ENCODE measurements around the gene ADSS1.

Gene ADSS1

DNA sequence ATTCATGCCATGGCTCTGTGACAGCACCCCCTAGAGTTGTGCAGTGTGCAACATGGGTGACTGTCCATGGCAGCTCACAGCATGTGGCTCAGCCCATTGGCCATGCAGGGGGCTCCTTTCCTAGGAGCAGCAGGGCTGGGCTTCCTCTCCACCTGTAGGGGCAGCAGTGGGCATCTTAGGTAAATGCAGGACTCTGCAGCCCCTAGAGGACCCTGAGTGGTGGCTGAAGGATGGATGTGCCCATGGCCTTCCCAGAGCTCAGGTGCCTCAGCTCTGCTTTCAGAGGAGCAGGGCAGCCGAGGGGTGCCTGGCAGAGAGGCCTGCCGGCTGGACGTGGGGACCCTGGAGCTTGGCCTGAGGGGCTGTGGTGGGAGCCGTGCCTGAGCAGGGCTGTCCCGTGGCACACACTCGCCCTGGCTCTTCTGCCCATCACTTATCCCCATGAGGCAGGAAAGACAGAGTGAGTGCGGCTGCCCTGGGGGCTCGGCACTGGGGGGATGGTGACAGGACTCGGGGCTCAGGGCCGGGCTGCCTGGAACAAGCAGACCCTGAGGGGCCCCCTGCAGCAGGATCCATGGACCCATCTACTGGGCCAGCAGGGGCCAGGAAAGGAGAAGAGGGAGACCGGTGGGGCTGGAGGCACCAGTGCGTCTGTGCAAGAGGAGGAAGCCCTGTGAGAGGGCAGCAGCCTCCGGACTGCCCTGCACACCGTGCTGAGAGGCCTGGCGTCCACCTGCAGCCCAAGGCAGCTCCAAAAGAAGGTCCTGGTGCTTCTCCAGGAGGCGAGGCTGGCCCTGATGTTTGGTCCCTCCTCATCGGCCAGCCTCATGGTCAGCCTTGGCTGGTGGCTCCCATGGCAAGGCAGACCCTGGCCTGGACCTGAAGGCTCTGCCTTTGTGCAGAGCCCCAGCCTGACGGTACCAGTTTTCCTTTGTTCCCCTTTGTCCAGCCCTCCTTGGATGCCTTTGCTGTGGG lies 7.6 kb downstream of the ADSS1 start:
- in situ Hi-C loops (cut with MboI; ENCODE audit: low sequenced_read_pairs), result no loop called here

DNA sequence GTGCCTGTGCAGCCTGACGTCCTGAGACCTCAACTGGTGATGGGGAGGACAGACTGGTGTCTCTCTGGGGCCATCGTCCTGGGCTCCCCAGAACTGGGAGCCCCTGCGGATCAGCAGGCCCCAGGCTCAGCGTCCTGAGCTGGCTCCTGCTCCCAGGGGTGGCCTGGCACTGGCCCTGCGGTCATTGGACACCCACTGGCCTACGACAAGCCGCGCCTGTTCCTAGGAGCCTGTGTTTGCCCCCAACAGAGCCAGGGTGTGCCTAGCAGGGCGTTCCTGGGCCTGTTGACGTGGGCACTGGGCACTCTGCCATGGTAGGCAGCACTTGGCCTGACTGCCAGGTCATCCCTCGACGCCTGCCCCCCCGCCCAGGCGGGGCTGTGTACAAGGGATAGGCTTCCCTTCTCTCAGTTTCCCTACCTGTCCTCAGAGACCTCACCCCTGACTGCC lies 8.4 kb downstream of the ADSS1 start:
- in situ Hi-C loops (cut with MboI; ENCODE audit: low sequenced_read_pairs), result no loop called here

DNA sequence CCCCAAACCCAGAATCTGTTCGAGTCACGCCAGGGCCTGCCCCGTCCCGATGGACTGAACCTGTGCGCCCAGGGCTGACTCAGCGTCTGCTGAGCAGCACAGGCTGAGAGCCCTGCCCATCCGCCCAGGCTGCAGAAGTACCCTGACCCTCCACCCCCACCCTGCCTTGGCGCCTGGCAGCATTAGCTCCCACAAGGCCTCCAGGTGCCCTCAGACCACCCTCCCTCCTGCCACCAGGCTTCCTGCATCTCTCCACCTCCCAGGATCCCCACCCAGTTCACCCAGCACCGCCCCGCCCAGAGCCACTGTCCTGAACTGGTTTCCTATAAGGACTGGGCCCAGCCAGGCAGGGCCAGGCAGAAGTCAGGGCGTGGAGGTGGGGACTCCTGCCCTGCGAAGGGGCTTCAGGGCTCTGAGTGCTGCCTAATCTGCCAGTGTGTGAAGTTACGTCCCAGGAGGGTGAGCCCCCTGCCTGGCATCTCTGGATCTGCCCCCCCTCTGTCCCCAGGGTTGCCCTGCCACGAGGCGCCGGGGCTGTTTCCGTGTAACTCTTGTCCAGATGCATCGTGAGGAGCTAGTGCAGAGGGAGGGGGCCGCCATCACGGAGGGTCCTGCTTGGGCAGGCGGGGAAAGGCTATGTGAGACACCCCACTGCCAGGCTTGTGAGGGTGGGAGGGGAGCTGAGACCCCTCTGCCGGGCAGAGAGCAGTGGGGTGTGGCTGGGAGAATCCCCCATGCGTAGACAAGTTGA lies 9.1 kb downstream of the ADSS1 start:
- in situ Hi-C loops (cut with MboI; ENCODE audit: low sequenced_read_pairs), result no loop called here

DNA sequence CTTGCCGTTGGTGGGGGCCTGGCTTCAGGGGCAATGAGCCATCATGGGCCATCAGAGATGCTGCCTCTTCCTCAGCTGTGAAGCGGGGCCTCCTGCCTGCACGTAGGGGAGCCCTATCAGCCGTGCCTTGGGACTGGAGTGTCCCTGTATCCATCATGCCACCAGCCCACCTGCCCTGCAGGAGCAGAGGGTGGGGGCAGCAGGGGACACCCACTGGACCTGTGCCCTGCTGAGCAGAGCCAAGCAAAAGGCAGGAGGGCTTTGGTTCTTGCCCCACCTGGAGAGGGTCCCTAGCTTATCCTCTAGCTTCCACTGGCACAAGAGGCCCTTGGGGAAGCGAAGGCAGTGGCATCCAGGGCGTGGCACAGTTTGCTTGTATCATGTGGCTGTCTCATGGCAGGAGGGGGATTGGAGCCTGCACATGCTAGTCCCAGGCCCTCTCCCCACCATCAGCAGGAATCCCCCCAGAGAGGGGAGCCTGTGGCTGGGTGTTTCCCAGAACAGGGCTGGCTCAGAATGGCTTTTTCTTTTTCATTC lies 10.1 kb downstream of the ADSS1 start:
- in situ Hi-C loops (cut with MboI; ENCODE audit: low sequenced_read_pairs), result no loop called here

DNA sequence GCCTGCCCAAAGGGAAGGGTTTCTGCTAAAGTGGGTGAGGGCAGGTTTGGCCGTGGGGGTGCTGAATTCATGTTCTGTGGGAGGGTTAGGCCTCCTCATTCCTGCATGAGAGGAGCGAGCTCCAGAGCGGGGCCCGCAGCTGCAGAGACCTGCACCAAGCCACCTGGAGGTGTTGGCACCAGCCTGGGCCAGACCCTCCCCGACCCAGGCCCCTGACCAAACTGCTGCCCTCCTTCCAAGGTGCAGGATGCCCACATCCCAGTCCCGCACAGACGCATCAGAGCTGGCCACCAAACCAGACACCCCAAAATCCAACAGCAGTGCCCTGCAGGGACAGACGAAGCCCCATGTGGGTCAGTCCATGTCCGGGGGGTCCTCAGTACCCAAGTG lies 10.6 kb downstream of the ADSS1 start:
- in situ Hi-C loops (cut with MboI; ENCODE audit: low sequenced_read_pairs), result no loop called here

DNA sequence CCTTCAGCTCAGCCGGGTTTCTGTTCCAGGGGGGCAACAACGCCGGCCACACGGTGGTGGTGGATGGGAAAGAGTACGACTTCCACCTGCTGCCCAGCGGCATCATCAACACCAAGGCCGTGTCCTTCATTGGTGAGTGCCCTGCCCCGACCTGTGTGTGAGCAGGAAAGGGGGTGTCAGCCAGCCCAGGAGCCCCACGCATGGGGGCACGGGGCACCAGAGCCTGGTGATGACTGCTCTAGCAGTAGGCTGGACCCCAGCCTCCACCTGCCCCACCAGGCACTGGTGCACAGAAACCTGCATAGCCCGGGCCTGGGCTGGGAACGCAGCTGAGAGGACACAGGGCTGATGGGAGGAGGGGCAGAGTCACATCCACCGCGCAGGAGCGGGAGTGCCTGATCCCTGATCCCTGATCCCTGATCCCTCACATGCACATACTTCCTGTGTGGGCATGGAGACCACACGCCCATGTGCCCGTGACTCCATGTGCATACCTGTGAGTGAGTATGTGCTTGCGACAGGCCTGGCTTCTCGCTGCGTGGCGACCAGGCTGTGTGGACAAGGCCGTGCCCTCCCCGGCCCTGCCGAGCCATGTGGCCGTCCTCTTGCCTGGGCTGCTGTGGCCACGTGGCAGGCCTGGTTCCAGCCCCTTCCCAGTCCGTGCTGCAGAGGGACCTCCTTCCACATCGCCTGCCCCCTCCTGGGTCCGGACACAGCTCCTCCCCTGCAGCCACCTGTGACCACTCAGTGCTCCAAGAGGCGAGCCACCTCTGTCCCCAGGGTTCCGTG lies 11.2 kb downstream of the ADSS1 start:
- in situ Hi-C loops (cut with MboI; ENCODE audit: low sequenced_read_pairs), result no loop called here

DNA sequence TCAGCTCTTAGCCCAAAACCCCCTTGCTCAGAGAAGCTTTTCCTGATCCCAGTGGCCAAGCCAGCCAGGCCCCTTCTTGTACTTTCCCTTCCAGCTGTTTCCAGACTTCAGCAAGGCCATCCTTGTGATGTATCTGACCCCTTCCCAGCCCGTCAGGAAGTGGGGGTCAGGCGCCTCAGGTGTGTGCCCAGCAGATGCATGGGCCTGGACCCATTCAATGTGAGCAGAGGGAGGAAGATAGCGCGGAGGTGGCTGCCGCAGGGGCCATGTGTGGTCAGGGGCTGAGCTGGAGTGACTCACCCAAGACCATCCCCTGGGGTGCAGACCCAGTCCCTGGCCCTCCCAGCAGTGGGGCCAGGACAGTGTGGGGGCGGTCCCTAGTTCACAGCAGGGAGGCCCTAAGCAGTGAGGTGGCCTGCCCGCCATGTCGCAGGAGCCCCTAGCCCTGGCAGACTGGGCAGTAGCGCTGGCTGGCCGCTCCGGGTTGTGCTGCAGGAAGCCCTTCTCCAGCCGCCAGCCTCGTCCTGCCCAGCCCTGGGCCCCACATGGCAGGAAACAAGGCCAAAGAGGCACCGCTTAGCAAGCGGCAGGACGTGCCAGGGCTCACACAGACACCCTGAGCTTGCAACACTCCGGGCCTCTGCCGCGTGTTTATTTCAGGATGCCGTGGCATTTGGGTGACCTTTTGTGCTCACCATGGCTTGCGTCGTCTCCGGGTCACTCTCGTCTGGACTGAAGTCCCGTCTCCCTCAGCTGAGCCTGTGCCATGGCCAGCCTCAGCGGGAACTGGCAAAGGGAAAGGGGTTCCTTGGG lies 12.0 kb downstream of the ADSS1 start:
- in situ Hi-C loops (cut with MboI; ENCODE audit: low sequenced_read_pairs), result no loop called here

DNA sequence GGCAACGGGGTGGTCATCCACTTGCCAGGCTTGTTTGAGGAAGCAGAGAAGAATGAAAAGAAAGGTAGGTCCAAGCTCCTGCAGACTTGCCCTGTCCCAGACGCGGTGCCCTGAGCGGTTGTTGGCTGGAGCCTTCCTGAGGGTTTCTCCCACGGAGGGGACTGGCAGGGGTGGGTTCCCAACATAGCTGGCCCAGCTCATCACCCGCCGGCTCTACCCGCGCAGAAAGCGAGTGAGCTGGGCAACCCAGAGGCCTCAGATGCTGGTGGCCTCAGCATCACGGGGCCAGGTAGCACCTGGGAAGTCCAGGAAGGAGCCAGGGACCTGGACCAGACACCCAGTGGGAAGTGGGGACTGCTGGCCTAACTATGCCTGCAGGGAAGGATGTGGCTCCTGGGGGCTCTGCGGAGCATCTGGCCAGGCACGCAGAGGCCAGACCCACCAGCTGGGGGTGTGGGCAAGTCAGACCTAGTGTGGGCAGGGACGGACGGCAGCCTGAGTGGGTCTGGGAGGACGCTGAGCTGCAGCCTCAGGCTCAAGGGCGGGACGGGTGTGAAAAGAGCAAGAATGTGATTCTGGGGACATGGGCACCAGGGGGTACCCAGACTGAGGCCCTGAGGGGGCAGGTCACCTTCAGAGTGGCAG lies 14.5 kb downstream of the ADSS1 start:
- in situ Hi-C loops (cut with MboI; ENCODE audit: low sequenced_read_pairs), result no loop called here

DNA sequence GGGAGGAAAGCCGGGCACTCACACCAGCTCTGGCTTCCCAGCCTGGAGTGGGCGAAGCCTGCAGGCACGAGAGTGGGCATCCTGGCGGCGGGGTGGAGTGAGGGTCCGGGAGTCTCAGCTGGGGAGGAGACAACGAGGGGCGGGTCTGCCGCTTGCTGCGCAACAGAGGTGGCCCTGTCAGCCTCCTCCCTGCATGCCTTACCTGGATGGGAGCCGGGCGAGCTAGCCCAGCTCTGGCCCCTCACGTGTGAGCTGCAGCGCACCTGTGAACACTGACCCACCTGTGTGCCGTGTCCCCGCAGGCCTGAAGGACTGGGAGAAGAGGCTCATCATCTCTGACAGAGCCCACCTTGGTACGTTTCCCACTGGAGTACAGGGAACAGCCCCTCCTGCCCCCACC lies 15.0 kb downstream of the ADSS1 start:
- in situ Hi-C loops (cut with MboI; ENCODE audit: low sequenced_read_pairs), result no loop called here

DNA sequence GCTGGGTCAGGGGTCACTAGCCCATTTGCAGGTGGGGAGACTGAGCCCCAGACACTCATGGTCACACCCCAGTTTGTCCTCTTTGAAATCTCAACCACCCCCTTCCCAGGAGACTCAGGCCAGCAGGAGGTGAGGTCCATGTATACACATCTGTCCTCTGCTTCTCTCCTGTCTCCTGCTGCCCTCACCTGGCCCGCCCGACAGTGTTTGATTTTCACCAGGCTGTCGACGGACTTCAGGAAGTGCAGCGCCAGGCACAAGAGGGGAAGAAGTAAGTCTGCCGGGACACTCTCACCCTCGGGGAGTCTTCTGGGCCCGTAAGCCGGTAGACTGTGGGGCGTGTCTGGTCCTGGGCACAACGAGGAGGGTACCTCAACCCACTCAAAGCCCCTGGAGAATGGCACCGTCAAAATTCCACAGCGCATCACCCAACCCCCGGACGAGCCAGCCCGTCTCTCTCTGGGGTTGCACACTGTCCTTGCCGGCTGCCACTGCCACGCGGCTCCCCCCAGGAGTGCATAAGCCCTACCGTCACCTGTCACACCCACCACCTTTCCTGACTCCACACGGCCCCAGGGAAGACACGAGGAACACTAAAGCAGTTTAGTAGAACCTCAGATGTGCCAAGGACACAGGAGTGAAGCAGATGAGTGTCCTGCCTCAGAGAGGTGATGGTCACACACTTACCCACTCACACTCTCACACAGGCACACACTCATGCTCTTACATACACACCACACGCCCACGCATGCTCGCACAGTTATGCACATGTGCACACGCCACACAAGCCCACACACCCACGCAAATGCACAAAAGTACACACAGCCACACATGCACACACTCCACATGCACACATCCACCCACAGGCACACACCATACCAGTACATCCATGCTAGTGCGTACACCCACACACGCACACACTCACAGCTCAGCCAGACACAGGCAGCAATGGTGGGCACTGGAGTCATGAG lies 15.8 kb downstream of the ADSS1 start:
- in situ Hi-C loops (cut with MboI; ENCODE audit: low sequenced_read_pairs), result no loop called here

DNA sequence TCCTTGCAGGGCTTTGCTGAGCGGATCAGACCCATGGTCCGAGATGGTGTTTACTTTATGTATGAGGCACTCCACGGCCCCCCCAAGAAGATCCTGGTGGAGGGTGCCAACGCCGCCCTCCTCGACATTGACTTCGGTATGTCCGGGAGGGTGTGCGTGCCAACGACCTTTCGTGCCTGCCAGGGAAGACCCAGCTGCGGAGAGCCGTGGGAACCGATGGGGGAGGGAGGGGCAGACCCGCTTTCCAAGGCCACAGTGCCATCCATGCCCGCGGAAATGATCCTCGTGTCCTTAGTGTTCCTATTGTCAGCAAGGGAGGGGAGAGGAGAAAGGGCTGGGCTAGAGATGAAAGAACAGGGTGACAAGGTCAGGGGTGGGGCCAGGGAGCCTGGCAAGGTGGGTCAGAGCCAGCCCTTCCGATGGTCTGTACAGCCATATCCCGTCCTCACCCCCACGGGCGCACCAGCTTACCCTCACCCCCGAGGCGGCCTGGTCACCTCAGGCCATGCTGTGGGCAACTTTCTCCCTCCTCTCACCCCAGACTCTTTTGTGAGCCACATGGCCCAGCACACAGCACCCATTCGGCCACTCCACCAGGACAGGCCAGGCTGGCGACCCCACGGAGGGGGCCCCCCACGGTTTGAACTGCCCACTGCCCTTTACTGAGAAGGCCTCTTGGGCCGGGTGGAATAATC lies 17.2 kb downstream of the ADSS1 start:
- in situ Hi-C loops (cut with MboI; ENCODE audit: low sequenced_read_pairs), result no loop called here

DNA sequence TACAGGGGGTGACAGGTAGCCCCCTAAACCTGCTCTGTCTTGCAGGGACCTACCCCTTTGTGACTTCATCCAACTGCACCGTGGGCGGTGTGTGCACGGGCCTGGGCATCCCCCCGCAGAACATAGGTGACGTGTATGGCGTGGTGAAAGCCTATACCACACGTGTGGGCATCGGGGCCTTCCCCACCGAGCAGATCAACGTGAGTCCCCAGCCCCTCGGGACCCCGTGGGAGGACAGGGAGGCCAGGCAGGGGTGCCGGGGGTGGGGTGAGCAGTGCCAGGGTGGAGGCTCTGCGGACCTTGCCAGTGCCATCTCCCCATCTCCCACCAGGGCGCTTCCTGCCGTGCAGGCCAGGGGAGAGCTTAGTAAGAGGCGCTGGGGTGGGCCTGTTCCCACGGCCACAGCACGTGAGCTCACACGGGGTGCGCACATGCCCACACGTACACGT lies 17.8 kb downstream of the ADSS1 start:
- in situ Hi-C loops (cut with MboI; ENCODE audit: low sequenced_read_pairs), result no loop called here

DNA sequence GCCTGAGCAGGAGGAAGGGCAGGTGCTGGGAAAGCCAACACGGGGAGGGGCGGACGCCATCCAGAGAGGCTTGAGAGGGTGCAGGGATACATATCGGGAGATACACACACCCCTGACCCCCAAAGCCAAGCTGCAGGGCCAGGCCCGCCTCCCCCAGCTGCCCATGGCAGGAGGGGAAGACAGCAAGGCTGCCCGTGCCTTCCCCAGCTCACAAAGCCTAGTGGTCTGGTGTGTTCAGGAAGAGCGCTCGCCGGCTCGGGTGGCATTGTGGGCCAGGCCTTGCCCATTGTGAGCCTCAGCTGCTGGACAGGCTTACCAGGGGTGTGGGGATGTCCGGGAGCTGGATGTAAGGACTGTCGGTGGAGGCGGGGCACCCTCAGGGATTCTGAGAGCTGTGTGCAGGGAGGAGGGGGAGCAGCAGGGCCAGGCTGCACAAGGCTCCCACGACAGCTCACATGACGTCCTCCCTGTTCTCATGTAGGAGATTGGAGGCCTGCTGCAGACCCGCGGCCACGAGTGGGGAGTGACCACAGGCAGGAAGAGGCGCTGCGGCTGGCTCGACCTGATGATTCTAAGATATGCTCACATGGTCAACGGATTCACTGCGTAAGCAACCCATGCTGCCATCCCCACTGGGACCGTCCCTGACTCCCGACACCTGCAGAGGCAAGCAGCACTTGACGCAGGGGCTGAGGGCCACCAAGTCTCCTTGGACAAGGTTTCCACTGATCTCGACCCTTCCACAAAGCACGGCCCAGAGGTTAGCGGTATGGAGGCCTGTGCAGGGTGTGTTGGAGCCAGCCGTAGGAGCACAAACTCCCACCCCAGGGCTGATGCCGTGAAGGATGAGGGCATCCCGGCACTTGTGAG lies 18.8 kb downstream of the ADSS1 start:
- in situ Hi-C loops (cut with MboI; ENCODE audit: low sequenced_read_pairs), result no loop called here

DNA sequence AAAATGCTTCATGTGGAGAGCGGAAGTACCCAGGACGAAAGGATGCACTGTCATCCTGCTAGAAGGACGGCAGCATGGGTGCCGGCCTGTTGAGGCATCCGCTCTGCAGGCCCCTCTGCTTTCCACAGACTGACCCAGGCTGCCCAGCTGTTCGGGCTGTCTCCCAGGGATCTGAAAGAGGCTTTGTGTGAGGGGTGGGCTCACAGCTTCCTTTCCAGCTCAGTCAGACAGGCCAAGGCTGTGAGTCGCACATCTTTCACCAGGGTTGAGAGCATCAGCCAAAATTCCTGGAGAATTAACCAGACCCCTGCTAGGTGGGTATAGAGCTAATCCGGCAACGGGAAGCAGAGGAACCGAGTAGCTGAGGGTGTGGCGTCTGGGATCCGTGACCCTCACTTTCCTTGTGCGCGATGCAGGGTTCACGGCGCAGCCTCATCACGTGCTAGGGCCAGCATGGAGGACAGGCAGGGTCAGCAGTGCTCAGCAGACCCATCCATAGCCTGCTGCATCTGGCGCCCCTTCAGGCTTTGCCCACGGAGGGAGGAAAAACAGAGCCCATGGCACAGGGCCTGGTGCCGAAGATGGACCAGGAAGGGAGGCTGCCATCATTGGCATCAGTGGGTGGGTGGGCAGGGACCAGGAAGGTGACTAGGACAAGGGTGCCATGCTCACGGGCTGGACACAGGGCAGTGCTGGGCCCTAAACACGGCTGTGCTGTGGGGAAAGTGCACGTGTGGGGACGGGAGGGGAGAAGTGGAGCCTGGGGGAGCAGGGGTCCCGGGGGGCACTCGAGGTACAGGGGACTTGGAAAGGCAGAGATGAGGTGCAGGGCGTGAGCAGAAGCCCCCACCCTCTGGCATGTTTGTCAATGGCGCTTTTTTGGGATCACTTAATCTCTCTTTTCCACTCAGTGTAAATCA lies 19.7 kb downstream of the ADSS1 start:
- in situ Hi-C loops (cut with MboI; ENCODE audit: low sequenced_read_pairs), result no loop called here

DNA sequence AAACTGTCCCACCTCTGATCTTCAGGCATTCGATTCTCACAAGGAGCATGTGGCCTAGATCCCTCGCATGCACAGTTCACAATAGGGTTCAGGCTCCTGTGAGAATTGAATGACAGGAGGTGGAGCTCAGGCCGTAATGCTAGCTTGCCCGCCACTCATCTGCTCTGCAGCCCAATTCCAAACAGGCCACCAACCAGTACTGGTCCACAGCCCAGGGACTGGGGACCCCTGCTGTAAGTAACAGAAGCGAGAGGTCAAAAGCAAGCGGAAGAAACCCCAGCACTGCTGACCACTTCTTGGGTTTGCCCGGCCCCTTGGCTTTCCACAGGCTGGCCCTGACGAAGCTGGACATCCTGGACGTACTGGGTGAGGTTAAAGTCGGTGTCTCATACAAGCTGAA lies 20.5 kb downstream of the ADSS1 start:
- in situ Hi-C loops (cut with MboI; ENCODE audit: low sequenced_read_pairs), result no loop called here

DNA sequence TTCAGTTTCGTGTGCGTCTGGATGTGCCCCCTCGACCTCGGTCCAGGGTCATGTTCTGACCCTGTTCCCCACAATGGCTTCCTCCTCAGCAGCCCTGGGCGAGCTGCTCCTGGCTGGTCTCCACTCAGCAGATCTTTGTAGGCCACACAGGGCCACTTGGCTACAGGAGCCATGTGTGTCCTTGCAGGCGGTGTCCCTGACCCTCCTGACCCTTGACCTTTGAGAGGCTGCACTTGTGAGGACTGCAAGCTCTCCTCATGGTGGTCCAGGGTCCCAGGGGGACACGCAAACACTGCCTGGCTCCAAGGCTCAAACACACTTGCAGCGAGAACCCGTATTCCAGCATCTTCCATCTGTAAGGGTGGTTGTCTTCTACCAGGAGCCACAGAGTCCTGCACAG lies 21.4 kb downstream of the ADSS1 start:
- in situ Hi-C loops (cut with MboI; ENCODE audit: low sequenced_read_pairs), result no loop called here
